IPS DF 4.7 (cell line): ENCODE measurements around the gene C1QL3.

Source experiments
- DNase-seq: peaks from one replicate; pipeline ENCODE4 v3.0.0-alpha.2; 2013; ENCODE audit warnings: low spot score; ENCODE audit errors: extremely low read depth

The C1QL3 gene

DNA sequence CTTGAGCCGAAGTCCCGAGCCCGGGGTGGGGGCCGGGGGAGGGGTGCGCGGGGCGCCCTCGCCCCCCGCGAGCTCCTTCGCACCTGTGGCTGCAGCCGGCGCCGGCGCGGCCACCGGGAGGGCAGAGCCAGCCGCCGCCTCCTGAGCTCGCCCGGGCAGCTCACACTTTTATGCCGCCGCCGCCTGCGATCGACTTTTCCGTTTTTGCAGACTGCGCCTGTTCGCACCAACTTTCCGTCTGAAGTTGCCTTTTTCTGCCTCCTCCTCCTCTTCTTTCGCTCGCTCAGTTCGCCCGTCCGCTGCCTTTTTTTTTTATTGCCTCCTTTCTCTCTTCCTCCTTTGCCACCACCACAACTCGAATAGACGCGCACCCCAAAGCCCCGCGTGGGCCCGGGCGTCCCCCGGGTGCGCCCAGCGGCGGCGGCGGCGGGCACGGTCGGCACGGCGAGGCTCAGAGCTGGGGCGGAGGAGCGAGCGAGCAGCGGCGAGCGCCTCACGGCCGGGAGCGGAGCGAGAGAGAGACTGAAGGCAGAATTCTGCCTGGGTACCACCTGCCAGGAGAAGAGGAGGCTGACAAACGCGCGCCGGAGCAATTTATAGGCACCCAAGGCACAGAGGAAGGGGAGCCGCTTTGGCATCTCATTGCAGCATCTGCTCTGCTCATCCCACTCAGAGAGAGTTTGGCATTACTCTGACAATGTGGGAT, at the start of gene C1QL3:
Gene C1QL3, minus strand, starts transcription at position 569 of the 706 bp plus-strand sequence. CDS start 814 bp downstream, outside the sequence.
- DNase-seq, result no peak

DNA sequence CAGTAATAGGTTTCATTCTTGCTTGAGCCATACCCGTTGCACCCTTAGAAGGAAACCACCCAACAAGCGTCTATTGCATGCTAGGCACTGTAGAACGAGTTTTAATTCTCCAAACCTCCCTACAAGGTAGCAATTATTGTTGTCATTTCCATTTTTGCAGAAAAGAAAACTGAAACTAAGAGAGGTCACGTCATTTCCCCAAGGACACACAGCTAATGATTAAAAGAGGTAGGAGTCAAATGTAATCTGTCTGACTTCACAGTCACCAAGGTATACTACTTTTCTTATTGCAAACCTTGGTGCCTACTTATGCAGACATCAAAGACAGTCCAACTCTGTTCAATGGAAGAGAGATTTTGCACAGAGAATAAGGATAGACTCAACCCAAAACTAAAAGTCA, 49.1 kb upstream of the C1QL3 start:
- DNase-seq, result no peak

DNA sequence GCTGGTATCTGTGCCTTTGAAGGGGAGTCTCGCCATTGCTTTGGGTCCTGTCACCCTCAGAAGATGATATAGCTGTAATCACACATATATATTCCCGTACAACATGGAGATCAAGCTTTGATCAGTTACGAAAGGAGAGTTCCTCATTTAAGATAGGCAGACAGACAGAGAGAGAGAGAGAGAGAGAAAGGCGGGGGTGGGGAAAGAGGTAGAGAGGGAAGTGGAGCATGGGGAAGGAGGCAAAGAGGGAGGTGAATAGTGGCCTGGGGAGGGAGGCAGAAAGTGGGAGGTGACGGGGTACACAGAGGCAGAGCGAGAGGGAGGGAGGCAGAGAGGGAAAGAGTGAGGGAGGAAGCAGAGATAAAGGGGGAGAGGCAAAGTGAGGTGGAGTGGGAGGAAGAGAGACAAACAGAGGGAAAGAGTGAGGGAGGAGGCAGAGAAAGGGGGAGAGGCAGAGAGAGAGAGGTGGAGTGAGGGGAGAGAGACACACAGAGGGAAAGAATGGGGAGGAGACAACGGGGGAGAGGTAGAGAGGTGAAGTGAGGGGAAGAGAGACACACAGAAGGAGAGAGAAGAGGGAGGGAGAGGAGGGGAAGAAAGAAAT, 44.6 kb upstream of the C1QL3 start:
- DNase-seq, result no peak

- DNase-seq, result no peak
Observed at GRCh38 chr10:16565604-16566003, 43.9 kb upstream of the C1QL3 start.

GRCh38 chr10:16562891-16563290, 41.2 kb upstream of the C1QL3 start:
- no peak for DNase-seq

- DNase-seq, result no peak
Observed at GRCh38 chr10:16559236-16559773, 37.6 kb upstream of the C1QL3 start.

DNA sequence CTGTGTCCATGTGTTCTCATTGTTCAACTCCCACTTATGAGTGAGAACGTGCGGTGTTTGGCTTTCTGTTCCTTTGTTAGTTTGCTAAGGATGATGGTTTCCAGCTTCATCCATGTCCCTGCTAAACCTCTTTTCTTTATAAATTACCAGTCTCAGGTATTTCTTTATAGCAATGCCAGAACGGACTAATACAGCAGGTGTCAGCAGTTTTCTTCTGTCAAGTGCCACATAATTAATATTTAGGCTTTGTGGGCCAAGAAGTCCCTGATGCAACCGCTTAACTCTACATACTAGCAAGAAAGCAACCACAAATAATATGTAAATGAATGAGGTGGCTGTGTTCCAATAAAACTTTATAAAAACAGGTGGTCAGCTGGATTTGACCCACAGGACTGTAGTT, 26.3 kb upstream of the C1QL3 start:
- no peak for DNase-seq

DNA sequence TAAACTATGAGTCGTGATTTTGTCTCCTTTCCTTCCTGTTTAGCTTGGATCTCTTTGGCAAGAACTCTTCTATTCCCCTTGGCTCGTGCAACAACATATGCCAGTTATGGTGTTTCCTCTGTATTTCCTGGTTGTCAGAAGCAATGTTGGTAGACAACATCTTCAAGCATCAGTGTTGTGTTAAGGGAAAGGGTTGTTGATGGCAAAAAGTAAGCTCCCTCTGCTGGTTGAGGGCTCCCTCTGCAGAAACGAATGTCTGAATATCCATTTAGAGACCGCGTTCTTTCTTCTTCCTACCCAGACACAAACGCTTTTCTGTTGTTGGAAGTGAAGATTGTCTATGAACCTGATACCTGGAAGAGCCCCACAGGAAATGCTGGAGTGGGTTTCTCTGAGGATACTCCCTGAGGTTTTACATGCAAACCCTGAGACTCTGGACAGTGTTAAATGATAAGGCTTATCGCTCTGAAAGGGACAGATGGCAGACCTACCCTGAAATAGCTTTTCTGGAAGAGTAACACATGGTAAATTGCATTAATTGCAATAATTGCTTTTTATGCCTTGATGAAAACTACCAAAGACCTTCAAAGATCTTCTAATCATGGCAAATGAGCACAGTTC, 23.5 kb upstream of the C1QL3 start:
- no peak for DNase-seq

- DNase-seq, result no peak
Observed at GRCh38 chr10:16544591-16544990, 22.9 kb upstream of the C1QL3 start.

DNA sequence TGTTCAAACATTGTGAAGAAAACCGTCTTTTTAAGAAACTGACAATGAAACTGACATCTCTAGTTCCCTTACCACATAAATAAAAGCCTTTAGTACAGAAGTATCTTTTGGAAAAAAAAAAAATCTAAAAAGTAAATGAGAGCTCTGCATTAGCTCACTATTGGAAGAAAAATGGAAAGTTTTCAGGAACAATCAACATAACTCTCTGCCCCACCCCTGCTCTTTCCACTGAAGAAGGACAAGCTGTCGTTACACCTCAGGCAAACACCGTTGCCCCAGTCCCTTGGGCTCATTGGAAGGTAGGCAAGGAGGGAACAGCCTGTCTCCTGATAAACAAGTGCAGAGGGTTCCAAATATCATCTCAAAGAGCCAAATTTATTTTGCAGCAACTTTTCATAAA, 22.4 kb upstream of the C1QL3 start:
- no peak for DNase-seq

DNA sequence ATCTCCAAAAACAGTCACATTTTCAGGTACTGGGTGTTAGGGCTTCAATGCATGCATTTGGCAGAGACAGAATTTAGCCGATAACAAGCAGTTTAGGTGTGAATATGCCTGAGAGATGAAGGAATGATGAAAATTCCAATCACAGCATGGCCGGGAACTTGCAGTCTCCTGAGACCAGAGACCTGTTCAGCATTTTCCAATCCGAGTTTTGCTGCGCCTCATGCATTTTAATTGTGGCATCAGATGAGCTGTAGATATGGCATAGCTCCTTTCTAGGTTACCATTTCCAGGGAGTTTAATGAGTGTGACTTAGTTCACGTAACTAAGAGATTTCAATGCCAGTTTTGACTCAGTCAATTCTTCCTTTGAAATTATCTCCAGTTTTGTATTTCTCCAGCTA, 14.5 kb upstream of the C1QL3 start:
- DNase-seq, result no peak

- no peak for DNase-seq
Observed at GRCh38 chr10:16529853-16530252, 8.2 kb upstream of the C1QL3 start.

DNA sequence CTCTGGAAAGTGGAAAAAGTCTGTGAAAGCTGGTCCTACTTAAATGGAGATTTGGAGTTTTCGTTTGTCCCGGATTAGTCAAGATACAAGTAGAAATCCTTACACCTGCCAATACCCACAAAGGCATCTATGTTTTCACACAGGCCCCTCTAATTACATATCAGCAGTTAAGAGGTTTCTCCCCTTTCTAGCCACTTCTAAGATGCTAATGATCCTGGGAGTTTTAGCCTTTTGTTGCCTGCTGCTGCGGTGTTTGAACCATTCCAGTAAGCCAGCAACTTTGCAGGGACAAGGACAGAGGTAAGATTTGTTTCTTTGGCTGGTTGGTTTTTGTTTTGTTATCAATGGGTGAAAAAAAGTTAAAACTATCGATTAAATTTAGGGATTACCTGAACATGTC, 5.8 kb upstream of the C1QL3 start:
- DNase-seq, result no peak

GRCh38 chr10:16520900-16521299, 779 bp downstream of the C1QL3 start:
- DNase-seq, result no peak

GRCh38 chr10:16519908-16520861, 1.5 kb downstream of the C1QL3 start:
- DNase-seq, result no peak

DNA sequence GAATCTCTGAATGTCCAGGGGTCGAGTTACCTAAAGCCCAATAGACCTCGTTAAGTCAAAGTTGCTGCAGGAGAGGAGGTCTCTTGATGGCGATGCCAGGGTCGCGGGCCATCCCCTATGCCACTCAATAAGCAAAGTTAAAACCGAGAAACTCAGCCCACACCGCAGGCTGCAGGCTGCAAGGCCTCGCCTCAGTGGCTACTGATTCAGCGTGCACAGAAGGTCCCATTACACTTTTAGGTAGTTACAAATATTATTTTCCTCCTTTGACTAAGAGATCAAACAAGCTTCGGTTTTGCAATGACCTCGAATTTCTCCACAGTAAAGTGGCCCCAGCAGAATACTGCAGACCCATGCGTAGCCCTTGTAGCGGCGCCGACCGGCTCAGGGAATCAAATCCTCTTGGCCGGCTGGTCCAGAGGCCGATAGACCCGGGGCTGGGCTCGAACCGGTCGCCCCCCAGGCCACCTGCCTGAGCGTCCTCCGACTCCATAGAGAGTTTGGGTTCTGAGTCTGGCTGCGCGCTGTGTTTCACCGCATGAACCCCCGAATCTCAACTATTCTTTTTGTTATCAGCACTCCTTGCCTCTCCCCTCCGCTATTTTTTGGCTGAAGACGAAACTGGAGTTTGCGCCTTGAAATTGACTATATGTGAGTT, 2.3 kb downstream of the C1QL3 start:
- DNase-seq, result no peak

DNA sequence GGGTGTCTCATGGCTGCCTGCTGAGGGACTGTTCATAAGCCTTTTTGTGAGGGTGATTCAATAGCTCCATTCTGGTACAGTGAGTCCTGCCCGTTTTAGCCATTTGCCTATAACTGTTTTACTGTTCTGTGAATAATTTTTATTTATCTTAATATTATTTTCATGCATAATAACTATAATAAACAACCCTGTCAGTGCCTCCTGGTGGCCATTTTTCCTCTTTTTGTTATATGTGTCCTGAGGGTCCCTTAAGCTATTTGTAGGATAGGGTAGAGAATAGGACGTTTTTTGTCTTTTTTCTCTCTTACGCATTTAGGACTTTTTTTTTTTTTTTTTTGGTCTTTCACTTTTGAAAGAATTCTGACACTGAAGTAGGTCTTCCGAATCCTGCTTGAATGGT, 2.9 kb downstream of the C1QL3 start:
- DNase-seq, result no peak

- DNase-seq, result no peak
Observed at GRCh38 chr10:16510843-16511242, 10.8 kb downstream of the C1QL3 start.

DNA sequence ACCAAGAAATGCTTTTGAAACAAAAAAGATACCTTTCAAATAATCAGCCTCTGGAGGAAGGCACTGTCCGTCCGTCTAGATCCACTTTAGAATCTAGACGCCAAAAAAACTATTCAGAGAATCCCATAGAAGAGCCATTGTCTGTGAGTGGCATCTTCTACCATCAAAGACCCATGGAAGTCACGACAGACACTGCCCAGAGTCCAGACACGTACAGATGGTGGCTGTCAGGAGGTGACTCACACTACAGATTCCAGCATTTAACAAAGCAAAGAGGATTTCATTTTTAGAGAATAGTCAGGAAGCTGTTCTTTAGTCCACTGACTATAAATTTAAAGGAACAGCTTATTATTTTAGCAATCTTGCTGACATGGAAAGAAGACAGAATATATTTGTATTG, 11.7 kb downstream of the C1QL3 start:
- DNase-seq, result no peak

DNA sequence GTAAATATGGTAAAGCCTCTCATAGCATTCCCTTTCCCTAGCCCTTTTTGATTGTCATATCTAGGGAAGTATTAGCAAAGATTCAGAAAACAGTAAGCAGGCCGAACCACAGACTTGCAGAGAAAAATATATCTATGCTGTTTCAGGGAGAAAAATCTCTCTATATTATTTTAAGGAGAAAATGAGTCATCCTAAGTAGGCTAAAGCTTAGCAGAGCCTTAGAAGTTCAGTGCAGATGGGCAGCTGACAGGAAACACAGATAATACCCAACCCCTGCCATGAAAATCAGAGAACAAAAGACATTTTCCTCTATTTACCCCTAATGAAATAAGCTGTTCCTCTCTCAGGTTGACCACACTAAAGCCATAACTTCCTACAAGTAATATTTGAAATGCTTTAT, 16.5 kb downstream of the C1QL3 start:
- DNase-seq, result no peak

DNA sequence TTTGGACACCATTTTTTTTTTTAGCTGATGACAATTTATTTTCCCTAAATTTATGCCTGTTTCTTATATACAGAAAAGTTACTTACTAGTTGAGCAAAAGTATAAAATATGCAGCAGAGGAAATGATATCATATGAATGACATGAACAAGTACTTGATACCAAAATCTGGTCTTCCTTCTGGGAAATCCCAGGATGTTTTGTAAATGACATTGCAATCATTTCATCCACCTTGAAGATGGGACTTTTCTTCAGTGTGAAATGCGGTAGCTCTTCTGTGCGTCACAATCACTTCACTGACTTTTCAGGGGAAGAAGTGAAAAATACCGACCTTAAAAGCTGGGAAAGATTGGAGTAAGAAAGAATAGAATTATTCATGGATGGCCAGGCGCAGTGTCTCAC, 23.8 kb downstream of the C1QL3 start:
- DNase-seq, result no peak
